Activated naive CD4-positive, alpha-beta T cell treated with anti-CD3 and anti-CD28 coated beads, Interleukin-2, amount 50 U/mL, for 24 hours (primary cell): ENCODE measurements around the gene ING5.
"Not testable (repeated sequence)": the region's sequence is repeated elsewhere in the genome, so short reads cannot be mapped to it uniquely, and the experiment has no call there.

Source experiments
- H3K27ac Mint-ChIP-seq: one replicate; pipeline ENCODE4 v1.8.0; 2021; ENCODE audit warnings: mild to moderate bottlenecking, mixed read lengths
- H3K27me3 Mint-ChIP-seq: one replicate; pipeline ENCODE4 v1.8.0; 2021; ENCODE audit warnings: mixed read lengths
- H3K36me3 Mint-ChIP-seq: one replicate; pipeline ENCODE4 v1.8.0; 2021; ENCODE audit warnings: mixed read lengths
- H3K4me1 Mint-ChIP-seq: one replicate; pipeline ENCODE4 v1.8.0; 2021; ENCODE audit warnings: mixed read lengths
- H3K4me3 Mint-ChIP-seq: one replicate; pipeline ENCODE4 v1.8.0; 2021; ENCODE audit warnings: mild to moderate bottlenecking, mixed read lengths
- H3K9me3 Mint-ChIP-seq: one replicate; pipeline ENCODE4 v1.8.0; 2021; ENCODE audit warnings: mixed read lengths

ING5 gene

GRCh38 chr2:241738040-241738686 is 36.3 kb downstream of the ING5 start:
- Mint-ChIP-seq H3K4me1 (peaks cover 40% of the 10 kb centered on the region), H3K36me3 (no peaks in the 10 kb centered on the region), H3K27ac (no peak overlapping the region), H3K4me3 (no peak overlapping the region), H3K27me3 (no peaks in the 10 kb centered on the region), H3K9me3 (no peaks in the 10 kb centered on the region)

GRCh38 chr2:241739177-241739576 is 37.3 kb downstream of the ING5 start:
- no peaks in the 10 kb centered on the region for H3K36me3 Mint-ChIP-seq
- peaks cover 39% of the 10 kb centered on the region for H3K4me1 Mint-ChIP-seq
- H3K9me3 Mint-ChIP-seq: no peaks in the 10 kb centered on the region
- H3K27ac Mint-ChIP-seq: no peak overlapping the region
- no peaks in the 10 kb centered on the region for H3K27me3 Mint-ChIP-seq
- H3K4me3 Mint-ChIP-seq: no peak overlapping the region

- H3K9me3 Mint-ChIP-seq: no peaks in the 10 kb centered on the region
- H3K27ac Mint-ChIP-seq: peak overlapping the region; percentile 38
- H3K36me3 Mint-ChIP-seq: no peaks in the 10 kb centered on the region
- peak overlapping the region; percentile 52 for H3K4me3 Mint-ChIP-seq
- no peaks in the 10 kb centered on the region for H3K27me3 Mint-ChIP-seq
- peaks cover 39% of the 10 kb centered on the region for H3K4me1 Mint-ChIP-seq
These were observed 37.8 kb downstream of the ING5 start for GRCh38 chr2:241739651-241740050.

GRCh38 chr2:241741016-241741415 is 39.2 kb downstream of the ING5 start:
- H3K27me3 Mint-ChIP-seq: no peaks in the 10 kb centered on the region
- H3K4me1 Mint-ChIP-seq: peaks cover 39% of the 10 kb centered on the region
- peak overlapping the region; percentile 78 for H3K4me3 Mint-ChIP-seq
- H3K9me3 Mint-ChIP-seq: no peaks in the 10 kb centered on the region
- no peak overlapping the region for H3K27ac Mint-ChIP-seq
- peaks cover 8% of the 10 kb centered on the region for H3K36me3 Mint-ChIP-seq

DNA sequence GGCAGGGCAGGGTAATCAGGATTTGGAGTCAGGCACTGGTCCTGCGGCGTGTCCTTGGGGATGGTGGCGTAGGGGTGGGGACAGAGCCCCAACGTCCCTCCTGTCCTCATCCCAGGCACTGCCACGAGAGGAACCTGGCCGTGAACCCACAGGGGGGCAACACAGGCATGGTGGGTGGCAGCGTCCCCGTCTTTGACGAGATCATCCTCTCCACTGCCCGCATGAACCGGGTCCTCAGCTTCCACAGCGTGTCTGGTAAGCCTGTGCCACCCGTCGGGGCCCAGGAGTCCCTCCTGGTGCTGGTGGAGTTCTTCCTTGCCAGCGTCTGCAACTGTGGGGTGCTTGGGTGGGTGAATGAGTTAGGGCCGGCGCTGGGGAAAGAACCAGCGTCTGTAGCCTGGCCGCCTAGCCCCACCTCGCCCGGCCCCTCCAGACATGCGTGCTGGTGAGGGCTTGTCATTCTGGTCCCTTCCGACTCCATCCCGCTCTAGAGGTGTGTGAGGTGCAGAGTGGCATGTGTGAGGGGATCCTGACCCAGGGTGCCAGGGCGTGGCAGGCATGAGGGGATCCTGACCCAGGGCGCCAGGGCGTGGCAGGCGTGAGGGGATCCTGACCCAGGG is 40.6 kb downstream of the ING5 start:
- no peak overlapping the region for H3K27ac Mint-ChIP-seq
- no peaks in the 10 kb centered on the region for H3K9me3 Mint-ChIP-seq
- H3K4me3 Mint-ChIP-seq: no peak overlapping the region
- peaks cover 12% of the 10 kb centered on the region for H3K36me3 Mint-ChIP-seq
- H3K27me3 Mint-ChIP-seq: no peaks in the 10 kb centered on the region
- H3K4me1 Mint-ChIP-seq: peaks cover 33% of the 10 kb centered on the region

DNA sequence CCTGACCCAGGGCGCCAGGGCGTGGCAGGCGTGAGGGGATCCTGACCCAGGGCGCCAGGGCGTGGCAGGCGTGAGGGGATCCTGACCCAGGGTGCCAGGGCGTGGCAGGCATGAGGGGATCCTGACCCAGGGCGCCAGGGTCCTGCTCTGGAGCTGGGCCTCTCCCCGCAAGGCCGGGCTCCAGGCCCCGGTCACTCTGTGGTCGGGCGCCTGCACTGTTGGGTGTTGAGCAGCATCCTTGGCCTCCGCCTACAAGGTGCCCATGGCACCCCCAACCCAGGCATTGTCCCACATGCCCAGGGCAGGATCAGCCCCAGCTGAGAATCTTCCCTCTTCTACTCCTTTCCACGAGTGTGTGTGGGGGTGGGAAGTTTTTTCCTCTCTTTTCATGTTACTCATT is 41.2 kb downstream of the ING5 start:
- not testable (repeated sequence) for H3K9me3 Mint-ChIP-seq

GRCh38 chr2:241743620-241744019 is 41.8 kb downstream of the ING5 start:
- Mint-ChIP-seq H3K4me1 (peaks cover 26% of the 10 kb centered on the region), H3K9me3 (no peaks in the 10 kb centered on the region), H3K27ac (no peak overlapping the region), H3K4me3 (no peak overlapping the region), H3K27me3 (no peaks in the 10 kb centered on the region), H3K36me3 (peaks cover 12% of the 10 kb centered on the region)

More for the DNA sequence above, 41.2 kb downstream of the ING5 start:
- not testable (repeated sequence) for H3K27ac Mint-ChIP-seq, H3K4me3 Mint-ChIP-seq, H3K27me3 Mint-ChIP-seq
- H3K4me1 Mint-ChIP-seq: peaks cover 28% of the 10 kb centered on the region
- peaks cover 12% of the 10 kb centered on the region for H3K36me3 Mint-ChIP-seq

- Mint-ChIP-seq H3K27me3 (no peaks in the 10 kb centered on the region), H3K4me1 (peaks cover 21% of the 10 kb centered on the region), H3K9me3 (no peaks in the 10 kb centered on the region), H3K27ac (no peak overlapping the region), H3K36me3 (peaks cover 12% of the 10 kb centered on the region), H3K4me3 (no peak overlapping the region)
These were observed 42.4 kb downstream of the ING5 start for GRCh38 chr2:241744028-241744754.

DNA sequence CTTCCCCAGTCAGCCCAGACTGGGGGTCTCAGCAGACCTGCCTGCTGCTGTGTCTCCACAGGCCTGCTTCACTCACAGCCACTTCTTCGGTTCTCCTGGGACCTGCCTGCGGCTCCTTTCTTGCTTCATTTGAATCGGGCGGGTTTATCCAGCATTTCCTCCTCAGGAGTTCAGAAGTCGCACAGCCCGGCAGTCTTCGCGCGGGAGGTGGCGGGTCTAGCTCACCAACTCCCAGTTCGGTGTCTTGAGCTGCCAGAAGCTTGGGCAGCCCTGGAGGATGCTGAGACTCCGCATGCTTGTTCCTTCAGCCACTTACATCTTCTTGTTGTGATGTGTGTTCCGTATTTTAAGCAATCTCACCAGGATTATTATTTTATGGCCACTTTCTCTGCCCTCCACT is 43.4 kb downstream of the ING5 start:
- H3K4me3 Mint-ChIP-seq: no peak overlapping the region
- H3K9me3 Mint-ChIP-seq: no peaks in the 10 kb centered on the region
- H3K4me1 Mint-ChIP-seq: peaks cover 10% of the 10 kb centered on the region
- peaks cover 15% of the 10 kb centered on the region for H3K36me3 Mint-ChIP-seq
- H3K27ac Mint-ChIP-seq: no peak overlapping the region
- H3K27me3 Mint-ChIP-seq: no peaks in the 10 kb centered on the region

DNA sequence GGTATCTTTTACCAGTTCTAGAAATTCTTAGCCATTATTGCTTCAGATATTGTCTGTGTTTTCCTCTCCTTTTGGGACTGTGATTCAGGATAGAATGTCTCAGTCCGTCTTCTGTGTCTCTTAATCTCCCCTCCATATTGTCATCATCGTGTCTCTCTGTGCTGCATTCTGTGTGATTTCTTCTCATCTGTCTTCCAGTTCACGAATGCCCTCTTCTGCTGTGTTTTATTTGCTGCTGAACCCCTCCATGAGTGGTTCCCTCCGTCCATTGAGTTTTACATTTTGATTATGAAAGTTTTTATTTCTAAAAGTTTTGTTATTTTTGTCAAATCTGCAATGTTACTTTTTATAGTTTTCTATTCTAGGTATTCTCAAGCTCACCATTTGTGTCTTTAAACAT is 44.2 kb downstream of the ING5 start:
- peaks cover 15% of the 10 kb centered on the region for H3K36me3 Mint-ChIP-seq
- no peak overlapping the region for H3K4me3 Mint-ChIP-seq
- peaks cover 3% of the 10 kb centered on the region for H3K4me1 Mint-ChIP-seq
- no peaks in the 10 kb centered on the region for H3K27me3 Mint-ChIP-seq
- H3K27ac Mint-ChIP-seq: no peak overlapping the region
- no peaks in the 10 kb centered on the region for H3K9me3 Mint-ChIP-seq

GRCh38 chr2:241748468-241749256 is 46.8 kb downstream of the ING5 start:
- no peak overlapping the region for H3K4me3 Mint-ChIP-seq
- no peaks in the 10 kb centered on the region for H3K4me1 Mint-ChIP-seq
- no peak overlapping the region for H3K27ac Mint-ChIP-seq
- H3K36me3 Mint-ChIP-seq: peaks cover 15% of the 10 kb centered on the region
- no peaks in the 10 kb centered on the region for H3K27me3 Mint-ChIP-seq
- H3K9me3 Mint-ChIP-seq: no peaks in the 10 kb centered on the region

DNA sequence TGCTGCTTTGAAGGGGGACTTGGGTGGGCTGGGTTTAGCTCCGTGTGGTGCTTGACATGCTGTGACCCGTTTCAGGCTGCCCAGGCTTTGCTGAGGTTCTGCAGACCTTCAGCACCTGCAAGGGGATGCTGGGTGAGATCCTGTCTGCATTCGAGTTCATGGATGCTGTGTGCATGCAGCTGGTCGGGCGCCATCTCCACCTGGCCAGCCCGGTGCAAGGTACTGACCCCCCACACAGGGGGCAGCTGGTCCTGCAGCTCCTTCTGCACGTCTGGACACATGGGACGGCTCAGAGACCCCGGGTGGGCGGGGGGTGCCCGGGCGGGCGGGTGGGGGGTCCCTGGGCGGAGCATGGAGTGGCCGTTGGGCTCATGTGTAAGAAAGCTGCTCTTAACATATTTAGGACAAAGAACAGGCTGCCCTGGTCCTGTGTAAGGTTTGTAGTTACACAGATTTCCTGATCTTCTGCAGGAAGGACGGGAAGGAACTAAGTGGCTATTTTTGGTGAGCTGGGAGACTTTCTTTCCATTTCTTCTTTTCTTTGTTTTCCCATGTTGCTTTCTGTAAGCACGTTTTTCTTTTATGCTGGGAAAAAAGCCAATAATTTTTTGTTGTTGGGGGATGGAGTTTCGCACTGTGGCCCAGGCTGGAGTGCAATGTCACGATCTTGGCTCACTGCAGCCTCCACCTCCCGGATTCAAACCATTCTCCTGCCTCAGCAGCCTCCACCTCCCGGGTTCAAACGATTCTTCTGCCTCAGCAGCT is 48.4 kb downstream of the ING5 start:
- H3K4me1 Mint-ChIP-seq: no peaks in the 10 kb centered on the region
- no peaks in the 10 kb centered on the region for H3K9me3 Mint-ChIP-seq
- no peak overlapping the region for H3K4me3 Mint-ChIP-seq
- H3K27me3 Mint-ChIP-seq: no peaks in the 10 kb centered on the region
- H3K27ac Mint-ChIP-seq: no peak overlapping the region
- peaks cover 16% of the 10 kb centered on the region for H3K36me3 Mint-ChIP-seq

DNA sequence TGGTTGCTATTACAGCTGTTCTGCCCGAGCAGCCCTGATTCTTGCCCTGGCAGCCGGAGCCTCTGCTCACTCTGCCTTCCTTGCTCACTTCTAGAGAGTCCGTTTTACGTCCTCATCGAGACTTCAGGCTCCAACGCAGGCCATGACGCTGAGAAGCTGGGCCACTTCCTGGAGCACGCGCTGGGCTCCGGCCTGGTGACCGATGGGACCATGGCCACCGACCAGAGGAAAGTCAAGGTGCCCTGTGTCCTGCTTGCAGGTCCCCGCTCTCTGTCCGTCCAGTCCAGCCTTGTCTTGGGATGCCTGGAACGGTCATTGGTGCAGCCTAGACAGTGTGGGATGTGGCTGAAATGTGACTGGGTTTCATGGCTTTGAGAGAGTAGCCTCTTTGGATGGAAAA is 49.3 kb downstream of the ING5 start:
- Mint-ChIP-seq H3K4me3 (no peak overlapping the region), H3K4me1 (no peaks in the 10 kb centered on the region), H3K36me3 (peaks cover 7% of the 10 kb centered on the region), H3K27me3 (no peaks in the 10 kb centered on the region), H3K9me3 (no peaks in the 10 kb centered on the region), H3K27ac (no peak overlapping the region)

DNA sequence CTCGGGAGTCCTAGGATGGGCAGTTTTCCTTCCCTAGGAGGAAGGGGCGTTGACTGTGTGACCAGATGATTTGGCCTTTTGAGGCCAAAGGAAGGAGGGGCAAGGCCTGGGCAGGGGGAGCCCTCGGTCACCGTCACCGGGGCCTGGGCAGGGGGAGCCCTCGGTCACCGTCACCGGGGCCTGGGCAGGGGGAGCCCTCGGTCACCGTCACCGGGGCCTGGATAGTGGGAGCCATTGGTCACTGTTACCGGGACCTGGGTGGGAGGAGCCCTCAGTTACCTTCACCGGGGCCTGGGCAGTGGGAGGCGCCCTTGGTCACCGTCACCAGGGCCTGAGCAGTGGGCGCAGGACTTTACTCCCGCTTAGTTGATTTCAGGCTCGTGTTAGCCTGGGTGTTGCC is 49.9 kb downstream of the ING5 start:
- Mint-ChIP-seq H3K27ac (no peak overlapping the region), H3K4me3 (no peak overlapping the region)

DNA sequence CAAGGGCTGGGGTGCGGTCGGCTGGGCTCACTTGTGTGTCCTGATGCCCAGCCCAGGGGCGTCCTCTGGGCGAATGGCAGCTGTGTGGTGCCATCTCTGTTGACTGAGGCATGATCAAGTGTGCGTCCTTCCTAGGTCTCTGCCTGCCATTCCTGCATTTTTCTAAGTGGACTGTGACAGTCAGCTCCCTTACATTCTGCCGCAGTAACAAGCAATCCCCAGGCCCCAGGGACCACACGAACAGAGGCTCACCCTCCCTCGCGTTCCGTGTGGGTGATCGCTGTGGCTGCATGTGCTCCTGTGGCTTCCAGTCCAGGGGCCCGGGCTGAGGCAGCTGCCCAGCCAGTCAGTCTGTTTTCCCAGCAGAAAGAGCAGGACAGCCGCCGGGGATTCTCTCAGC is 50.4 kb downstream of the ING5 start:
- Mint-ChIP-seq H3K4me3 (no peak overlapping the region), H3K36me3 (peaks cover 4% of the 10 kb centered on the region), H3K27ac (no peak overlapping the region), H3K4me1 (no peaks in the 10 kb centered on the region), H3K9me3 (no peaks in the 10 kb centered on the region), H3K27me3 (no peaks in the 10 kb centered on the region)

More for the DNA sequence above, 49.9 kb downstream of the ING5 start:
- Mint-ChIP-seq H3K27me3 (no peaks in the 10 kb centered on the region), H3K9me3 (no peaks in the 10 kb centered on the region), H3K4me1 (no peaks in the 10 kb centered on the region), H3K36me3 (peaks cover 6% of the 10 kb centered on the region)
